Measurements from ENCODE around the gene ING5. TPM values are rescaled to one million over a fixed set of nuclear protein-coding genes. Genes with fewer than 3 reads are reported as not detected.

The ING5 gene
- total RNA-seq, 1 donor from 2014 or later, result 56.9 TPM

DNA sequence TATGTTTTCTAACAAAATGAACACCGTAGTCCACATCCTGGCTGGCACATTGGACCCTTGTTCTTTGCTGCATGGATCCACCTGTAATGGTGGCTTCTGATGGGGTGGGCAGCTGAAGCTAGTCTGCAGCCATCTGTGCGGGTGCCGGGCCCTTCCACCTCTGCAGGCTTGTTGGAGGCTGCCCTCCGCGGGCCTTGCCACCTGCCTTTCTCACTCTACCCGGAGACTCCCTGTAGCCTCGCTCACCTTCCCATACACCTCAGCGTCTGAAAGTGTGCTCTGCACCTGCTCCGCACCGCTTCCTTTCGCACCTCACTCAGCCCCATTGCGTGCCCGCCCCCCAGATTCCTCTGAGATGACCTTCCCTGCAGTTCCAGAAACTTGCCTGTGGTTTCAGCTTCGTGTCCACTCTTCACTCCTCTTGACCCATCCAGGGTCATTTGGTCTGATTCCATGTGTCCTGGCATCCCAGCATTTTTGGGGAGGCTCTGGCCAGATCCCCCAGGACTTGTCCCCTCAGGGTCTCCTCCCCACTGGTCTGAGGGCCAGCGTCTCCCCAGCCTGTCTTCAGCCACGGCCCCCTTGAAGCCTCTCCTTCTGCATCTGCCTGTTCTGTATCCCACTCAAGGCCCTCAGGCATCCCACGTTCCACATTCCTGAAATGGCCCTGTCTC is 46.2 kb upstream of the ING5 start:
- Mint-ChIP-seq H3K4me3 (no peak overlapping the region), H3K27me3 (ENCODE audit: low read depth) (no peaks in the 10 kb centered on the region), H3K27ac (peak overlapping the region; percentile 26)

DNA sequence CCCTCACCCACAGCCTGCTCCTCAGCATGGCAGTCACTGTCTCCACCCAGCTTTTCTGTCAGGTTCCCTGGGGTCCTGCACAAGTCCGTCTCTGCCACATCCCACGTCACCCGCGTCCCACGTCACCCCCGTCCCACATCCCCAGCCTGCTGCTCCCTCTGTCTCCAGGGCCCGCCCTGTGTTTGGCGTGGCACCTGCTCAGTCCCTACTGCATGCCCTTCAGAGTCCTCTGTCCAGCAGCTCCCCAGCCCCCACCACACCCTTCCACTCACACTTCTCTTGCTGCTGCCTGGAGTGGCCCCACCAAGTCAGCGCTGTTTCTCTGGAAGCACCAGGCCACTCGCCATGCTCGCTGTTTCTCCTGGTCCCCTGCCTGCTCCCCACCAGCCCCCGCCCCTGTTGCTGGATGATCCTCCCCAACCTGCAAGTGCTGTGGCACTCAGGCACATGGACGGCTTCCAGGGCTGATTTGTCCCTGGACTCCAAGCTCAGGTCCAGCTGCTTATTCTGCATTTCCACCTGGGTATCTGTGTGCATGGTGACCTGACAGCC is 45.6 kb upstream of the ING5 start:
- H3K4me1 Mint-ChIP-seq, result peaks cover 8% of the 10 kb centered on the region
- no peak overlapping the region for H3K4me3 Mint-ChIP-seq
- TF ChIP-seq, protein P1, sequence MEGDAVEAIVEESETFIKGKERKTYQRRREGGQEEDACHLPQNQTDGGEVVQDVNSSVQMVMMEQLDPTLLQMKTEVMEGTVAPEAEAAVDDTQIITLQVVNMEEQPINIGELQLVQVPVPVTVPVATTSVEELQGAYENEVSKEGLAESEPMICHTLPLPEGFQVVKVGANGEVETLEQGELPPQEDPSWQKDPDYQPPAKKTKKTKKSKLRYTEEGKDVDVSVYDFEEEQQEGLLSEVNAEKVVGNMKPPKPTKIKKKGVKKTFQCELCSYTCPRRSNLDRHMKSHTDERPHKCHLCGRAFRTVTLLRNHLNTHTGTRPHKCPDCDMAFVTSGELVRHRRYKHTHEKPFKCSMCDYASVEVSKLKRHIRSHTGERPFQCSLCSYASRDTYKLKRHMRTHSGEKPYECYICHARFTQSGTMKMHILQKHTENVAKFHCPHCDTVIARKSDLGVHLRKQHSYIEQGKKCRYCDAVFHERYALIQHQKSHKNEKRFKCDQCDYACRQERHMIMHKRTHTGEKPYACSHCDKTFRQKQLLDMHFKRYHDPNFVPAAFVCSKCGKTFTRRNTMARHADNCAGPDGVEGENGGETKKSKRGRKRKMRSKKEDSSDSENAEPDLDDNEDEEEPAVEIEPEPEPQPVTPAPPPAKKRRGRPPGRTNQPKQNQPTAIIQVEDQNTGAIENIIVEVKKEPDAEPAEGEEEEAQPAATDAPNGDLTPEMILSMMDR (IDR thresholded peaks at IDR 0.05; ENCODE audit: unreplicated experiment), result no peak
- no peaks in the 10 kb centered on the region for H3K27me3 Mint-ChIP-seq (ENCODE audit: low read depth)
- no peak for DNase-seq (ENCODE audit: low spot score in 2 of 2, unreplicated experiment in 2 of 2)
- no peaks in the 10 kb centered on the region for H3K9me3 Mint-ChIP-seq
- H3K36me3 Mint-ChIP-seq, result peaks cover 38% of the 10 kb centered on the region
- H3K27ac Mint-ChIP-seq, result peak overlapping the region; percentile 26

More for the DNA sequence above, 46.2 kb upstream of the ING5 start:
- DNase-seq (ENCODE audit: low spot score in 2 of 2, unreplicated experiment in 2 of 2), result no peak
- Mint-ChIP-seq H3K36me3 (peaks cover 42% of the 10 kb centered on the region), H3K9me3 (no peaks in the 10 kb centered on the region), H3K4me1 (peaks cover 8% of the 10 kb centered on the region)
- TF ChIP-seq, protein P1 (IDR thresholded peaks at IDR 0.05; ENCODE audit: unreplicated experiment), result no peak

DNA sequence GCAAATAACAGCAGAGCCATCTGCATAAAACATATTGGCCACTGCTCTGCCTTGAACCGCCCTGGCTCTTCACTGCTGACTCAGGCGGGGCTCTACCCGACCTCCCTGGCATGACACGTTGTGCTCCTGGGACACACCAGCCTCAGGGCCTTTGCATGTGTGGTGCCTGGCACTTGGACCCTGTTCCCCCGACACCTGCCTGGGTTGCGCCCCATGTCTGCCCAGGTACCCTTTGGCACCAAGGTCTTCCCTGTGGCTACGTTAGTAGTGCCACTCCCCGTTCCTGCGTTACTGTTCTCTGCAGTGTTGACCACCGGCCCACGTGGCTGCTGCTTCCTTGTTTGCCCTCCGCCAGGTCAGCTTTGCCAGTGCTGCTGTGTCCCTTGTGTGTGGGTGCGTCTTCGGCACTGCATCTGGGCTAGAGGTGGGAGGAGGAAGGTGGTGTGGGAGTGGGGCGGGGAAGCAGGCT is 44.0 kb upstream of the ING5 start:
- peaks cover 8% of the 10 kb centered on the region for H3K4me1 Mint-ChIP-seq
- TF ChIP-seq, protein P1 (IDR thresholded peaks at IDR 0.05; ENCODE audit: unreplicated experiment), result no peak
- no peak overlapping the region for H3K4me3 Mint-ChIP-seq
- H3K27me3 Mint-ChIP-seq (ENCODE audit: low read depth), result no peaks in the 10 kb centered on the region
- no peak for DNase-seq (ENCODE audit: low spot score in 2 of 2, unreplicated experiment in 2 of 2)
- peaks cover 35% of the 10 kb centered on the region for H3K36me3 Mint-ChIP-seq
- H3K27ac Mint-ChIP-seq, result no peak overlapping the region
- H3K9me3 Mint-ChIP-seq, result no peaks in the 10 kb centered on the region

DNA sequence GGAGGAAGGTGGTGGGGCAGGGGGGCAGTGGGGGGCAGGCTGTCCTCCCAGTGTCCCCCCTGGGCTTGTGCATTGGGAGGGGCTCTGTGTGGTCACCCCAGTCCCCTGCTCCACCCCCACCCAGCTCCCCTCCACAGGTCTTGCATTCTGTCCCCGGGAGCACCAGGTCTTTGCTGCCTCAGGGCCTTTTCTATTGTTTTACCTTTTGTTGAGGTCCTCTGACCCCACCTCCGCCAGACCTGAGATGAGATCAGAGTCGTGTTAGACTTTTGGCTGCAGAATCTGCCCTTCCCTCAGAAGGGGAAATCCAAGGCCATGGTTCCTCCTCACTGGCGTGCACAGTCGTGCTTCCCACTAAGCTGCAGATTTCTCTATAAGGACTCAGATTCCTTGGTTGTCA is 43.5 kb upstream of the ING5 start:
- no peak for DNase-seq (ENCODE audit: low spot score in 2 of 2, unreplicated experiment in 2 of 2)
- peaks cover 8% of the 10 kb centered on the region for H3K4me1 Mint-ChIP-seq
- no peak overlapping the region for H3K27ac Mint-ChIP-seq
- no peaks in the 10 kb centered on the region for H3K9me3 Mint-ChIP-seq
- TF ChIP-seq, protein P1 (IDR thresholded peaks at IDR 0.05; ENCODE audit: unreplicated experiment), result no peak
- peaks cover 31% of the 10 kb centered on the region for H3K36me3 Mint-ChIP-seq
- no peak overlapping the region for H3K4me3 Mint-ChIP-seq
- no peaks in the 10 kb centered on the region for H3K27me3 Mint-ChIP-seq (ENCODE audit: low read depth)

DNA sequence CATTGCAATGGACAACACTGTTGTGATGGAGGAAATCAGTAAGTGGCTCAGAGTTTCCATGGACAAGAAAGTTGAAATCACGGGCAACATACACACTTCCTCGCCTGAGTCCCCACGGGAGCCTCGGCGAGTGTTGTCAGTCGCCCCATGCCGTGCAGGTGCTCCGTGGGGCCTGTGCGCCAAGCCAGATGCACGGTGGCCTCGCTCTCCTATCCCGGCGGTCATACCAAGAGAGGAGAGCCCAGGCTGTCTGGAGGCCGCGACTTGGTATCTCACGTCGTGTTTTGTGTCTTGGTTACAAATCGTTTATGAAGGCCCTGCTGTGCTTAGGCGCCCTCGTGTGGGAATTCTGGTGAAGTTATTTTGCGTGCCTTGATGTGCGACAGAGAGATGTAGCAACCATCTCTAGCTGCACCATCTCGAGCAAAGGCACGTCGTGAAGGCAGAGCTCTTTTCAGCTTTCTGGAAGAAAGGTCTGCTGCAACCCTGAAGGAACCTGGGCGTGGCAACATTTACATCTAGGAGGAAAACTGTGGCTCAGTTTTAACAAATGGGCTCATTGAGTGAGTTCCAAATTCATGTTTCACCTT is 42.6 kb upstream of the ING5 start:
- peaks cover 31% of the 10 kb centered on the region for H3K36me3 Mint-ChIP-seq
- H3K27me3 Mint-ChIP-seq (ENCODE audit: low read depth), result no peaks in the 10 kb centered on the region
- H3K9me3 Mint-ChIP-seq, result no peaks in the 10 kb centered on the region
- DNase-seq (ENCODE audit: low spot score in 2 of 2, unreplicated experiment in 2 of 2), result peak in 1 of 2 experiments; percentile 67
- TF ChIP-seq, protein P1 (IDR thresholded peaks at IDR 0.05; ENCODE audit: unreplicated experiment), result peak; percentile 26
- no peak overlapping the region for H3K27ac Mint-ChIP-seq
- no peak overlapping the region for H3K4me3 Mint-ChIP-seq
- peaks cover 8% of the 10 kb centered on the region for H3K4me1 Mint-ChIP-seq
